ENCODE data around the gene UTRN. TPM values are rescaled to one million over a fixed set of nuclear protein-coding genes. Genes with fewer than 3 reads are reported as not detected.
A peak's percentile ranks its signal among the peaks of the same experiment; 100 is the strongest.

Gene UTRN
- total and polyA plus RNA-seq, 8 donors = 144 to 253 (median 198) TPM

DNA sequence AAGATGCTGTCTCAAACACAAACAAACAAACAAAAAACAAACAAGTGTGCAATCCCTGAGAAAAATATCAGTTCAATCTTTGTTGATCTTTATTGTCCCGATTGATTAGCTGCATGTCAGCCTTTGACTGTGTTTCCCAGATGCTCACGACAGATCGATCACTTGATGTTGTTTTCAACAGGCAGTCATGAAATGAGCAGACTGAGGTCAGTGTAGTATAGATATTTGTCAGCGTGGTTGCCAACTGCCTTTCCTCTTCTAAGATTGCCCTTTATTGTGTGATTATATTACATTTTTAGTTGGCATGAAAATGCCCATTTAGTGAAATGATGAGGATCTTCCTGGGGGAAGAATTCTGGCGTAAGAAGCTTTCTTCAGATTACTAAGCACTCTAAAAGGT lies 25.6 kb downstream of the UTRN start:
- intact Hi-C loops (cut with DNase I) = no loop called here
- peaks cover 0 to 26% of the 10 kb centered on the region in 2 donors for H3K36me3 ChIP-seq
- ATAC-seq = no peak
- no peaks in the 10 kb centered on the region for H3K9me3 ChIP-seq
- H3K4me3 ChIP-seq = no peak overlapping the region
- TF ChIP-seq CTCF (IDR thresholded peaks at IDR 0.05) = no peak
- no peak for DNase-seq
- no peaks in the 10 kb centered on the region for H3K27me3 ChIP-seq
- H3K4me1 ChIP-seq = peaks cover 21 to 55% of the 10 kb centered on the region in 2 donors
- no peak overlapping the region for H3K27ac ChIP-seq

- no peak for TF ChIP-seq CTCF (IDR thresholded peaks at IDR 0.05)
- ATAC-seq (no peak), DNase-seq (no peak)
- H3K36me3 ChIP-seq = peaks cover 0 to 26% of the 10 kb centered on the region in 2 donors
- H3K4me1 ChIP-seq = peaks cover 21 to 49% of the 10 kb centered on the region in 2 donors
- H3K27me3 ChIP-seq = no peaks in the 10 kb centered on the region
- no peaks in the 10 kb centered on the region for H3K9me3 ChIP-seq
- intact Hi-C loops (cut with DNase I) = no loop called here
- H3K27ac ChIP-seq = no peak overlapping the region
- no peak overlapping the region for H3K4me3 ChIP-seq
Measured at GRCh38 chr6:144311361-144311760, 26.2 kb downstream of the UTRN start.

- Histone ChIP-seq H3K27me3 (no peaks in the 10 kb centered on the region), H3K4me3 (no peak overlapping the region), H3K4me1 (peaks cover 21 to 67% of the 10 kb centered on the region in 2 donors), H3K9me3 (no peaks in the 10 kb centered on the region), H3K27ac (peak overlapping the region; percentile 68 to 77), H3K36me3 (peaks cover 0 to 14% of the 10 kb centered on the region in 2 donors)
- no peak for TF ChIP-seq CTCF (IDR thresholded peaks at IDR 0.05)
- DNase-seq (peak; percentile 67 to 90 (median 84)), ATAC-seq (peak; percentile 97)
- intact Hi-C loops (cut with DNase I) = no loop called here
Measured at GRCh38 chr6:144314003-144314485, 28.9 kb downstream of the UTRN start.

DNA sequence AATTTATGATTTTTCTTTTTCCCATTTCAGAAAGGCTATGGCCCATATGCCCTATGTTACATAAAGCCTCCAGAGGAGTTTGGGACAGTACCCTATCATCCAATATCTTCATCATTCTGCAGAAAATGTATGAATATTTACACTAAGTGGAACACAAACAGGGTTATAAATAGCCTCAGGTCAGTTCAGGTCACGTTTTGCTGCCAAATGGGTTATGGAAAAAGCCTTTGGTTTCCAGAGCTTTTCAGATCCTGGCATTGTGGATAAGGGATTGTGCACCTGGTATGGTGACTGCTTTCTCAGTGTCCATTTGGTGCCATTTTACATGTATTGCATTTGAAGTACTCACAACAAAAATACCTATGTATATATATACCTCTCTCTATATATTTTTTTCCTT lies 29.4 kb downstream of the UTRN start:
- TF ChIP-seq CTCF (IDR thresholded peaks at IDR 0.05) = no peak
- H3K27ac ChIP-seq = peak overlapping the region; percentile 27 to 51
- intact Hi-C loops (cut with DNase I) = no loop called here
- DNase-seq (no peak), ATAC-seq (peak; percentile 13)
- peaks cover 0 to 9% of the 10 kb centered on the region in 2 donors for H3K36me3 ChIP-seq
- H3K9me3 ChIP-seq = no peaks in the 10 kb centered on the region
- H3K4me3 ChIP-seq = no peak overlapping the region
- no peaks in the 10 kb centered on the region for H3K27me3 ChIP-seq
- peaks cover 21 to 72% of the 10 kb centered on the region in 2 donors for H3K4me1 ChIP-seq

DNA sequence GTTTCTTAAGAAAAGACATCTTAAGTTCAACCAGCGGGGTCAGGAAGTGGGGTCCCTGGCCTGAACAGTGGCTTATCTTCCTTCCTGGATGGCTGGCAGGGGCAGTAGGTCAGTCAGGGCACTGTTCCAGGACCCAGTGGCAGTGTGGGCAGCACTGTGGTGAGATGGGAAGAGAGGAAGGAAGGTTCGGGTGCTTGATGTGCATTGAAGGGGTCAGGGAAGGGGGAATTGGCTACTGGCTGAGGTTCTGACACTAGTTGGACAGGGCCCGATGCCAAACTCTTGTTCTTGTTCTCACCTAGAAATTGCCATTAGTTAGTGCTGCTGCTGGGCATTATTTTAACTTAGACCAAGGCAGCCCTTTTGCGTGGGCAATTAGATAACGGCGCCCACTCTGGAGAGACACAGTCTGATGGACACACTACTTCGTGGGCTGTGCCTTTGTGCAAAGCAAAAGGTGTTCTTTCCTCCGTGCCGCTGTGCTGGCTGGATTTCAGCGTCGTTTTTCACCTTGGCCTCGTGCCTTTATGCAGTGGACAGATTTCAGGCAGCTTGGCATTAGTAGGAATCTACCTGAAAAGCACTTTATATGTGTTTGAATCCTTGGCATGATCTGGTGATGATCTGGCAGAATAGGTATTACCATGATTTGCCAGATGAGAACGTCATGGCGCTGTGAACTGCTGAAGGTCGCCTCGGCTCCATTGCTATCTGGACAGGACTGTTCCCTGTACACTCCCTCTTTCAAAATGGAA lies 30.3 kb downstream of the UTRN start:
- Histone ChIP-seq H3K27me3 (no peaks in the 10 kb centered on the region), H3K4me1 (peaks cover 21 to 79% of the 10 kb centered on the region in 2 donors), H3K27ac (peak overlapping the region; percentile 27 to 51), H3K9me3 (no peaks in the 10 kb centered on the region), H3K36me3 (peaks cover 0 to under 1% of the 10 kb centered on the region in 2 donors), H3K4me3 (no peak overlapping the region)
- TF ChIP-seq CTCF (IDR thresholded peaks at IDR 0.05) = no peak
- intact Hi-C loops (cut with DNase I) = no loop called here
- DNase-seq (no peak), ATAC-seq (no peak)

All from left lung (tissue), 10 donors.